Measurements from ENCODE around the gene UBE2R2. TPM values are rescaled to one million over a fixed set of nuclear protein-coding genes. Genes with fewer than 3 reads are reported as not detected.
"Not testable (repeated sequence)": the region's sequence is repeated elsewhere in the genome, so short reads cannot be mapped to it uniquely, and the experiment has no call there.

Gene UBE2R2
- total RNA-seq, 4 donors from 2014 or later: 30.4 to 39.9 (median 36.5) TPM

GRCh38 chr9:33840381-33840780, 23.4 kb downstream of the UBE2R2 start:
- intact Hi-C loops (cut with DNase I; ENCODE audit: low total_unique reads): no loop called here
- no peak overlapping the region for H3K4me3 ChIP-seq (ENCODE audit: low read depth, poor library complexity, severe bottlenecking)
- TF ChIP-seq CTCF (IDR thresholded peaks at IDR 0.05) (no peak), POLR2A (IDR thresholded peaks at IDR 0.05) (no peak)
- DNase-seq (ENCODE audit: low spot score in 2 of 2): no peak
- 27 to 37% methylated on average over 2 of the region's 2 CpGs for WGBS, 2 donors

- DNase-seq (ENCODE audit: low spot score in 2 of 2): peak in 1 of 2 donors; percentile 59
- intact Hi-C loops (cut with DNase I; ENCODE audit: low total_unique reads): no loop called here
- no peak overlapping the region for H3K4me3 ChIP-seq (ENCODE audit: low read depth, poor library complexity, severe bottlenecking)
- TF ChIP-seq CTCF (IDR thresholded peaks at IDR 0.05) (no peak), POLR2A (IDR thresholded peaks at IDR 0.05) (no peak)
- 85 to 88% methylated on average over 5 of the region's 5 CpGs for WGBS, 2 donors
Observed at GRCh38 chr9:33843312-33843961, 26.5 kb downstream of the UBE2R2 start.

GRCh38 chr9:33846231-33846630, 29.3 kb downstream of the UBE2R2 start:
- intact Hi-C loops (cut with DNase I; ENCODE audit: low total_unique reads): no loop called here
- DNase-seq (ENCODE audit: low spot score in 2 of 2): no peak
- TF ChIP-seq CTCF (IDR thresholded peaks at IDR 0.05): no peak
- no peak for TF ChIP-seq POLR2A (IDR thresholded peaks at IDR 0.05)
- WGBS, 2 donors: 80 to 82% methylated on average over 4 of the region's 4 CpGs
- H3K4me3 ChIP-seq (ENCODE audit: low read depth, poor library complexity, severe bottlenecking): no peak overlapping the region

- H3K4me3 ChIP-seq (ENCODE audit: low read depth, poor library complexity, severe bottlenecking); intact Hi-C loops (cut with DNase I; ENCODE audit: low total_unique reads): not testable (repeated sequence)
- WGBS, 2 donors: 82 to 90% methylated on average over 3 of the region's 3 CpGs
- DNase-seq (ENCODE audit: low spot score in 2 of 2): peak in 1 of 2 donors; percentile 72
Observed at GRCh38 chr9:33847894-33848205, 30.9 kb downstream of the UBE2R2 start.

GRCh38 chr9:33850267-33850629, 33.3 kb downstream of the UBE2R2 start:
- TF ChIP-seq CTCF (IDR thresholded peaks at IDR 0.05): no peak
- no peak for TF ChIP-seq POLR2A (IDR thresholded peaks at IDR 0.05)
- 81 to 82% methylated on average over 4 of the region's 4 CpGs for WGBS, 2 donors
- no peak overlapping the region for H3K4me3 ChIP-seq (ENCODE audit: low read depth, poor library complexity, severe bottlenecking)
- DNase-seq (ENCODE audit: low spot score in 2 of 2): no peak
- intact Hi-C loops (cut with DNase I; ENCODE audit: low total_unique reads): loop anchor here (5.0 kb wide), 1 partner anchor 33 kb away; the partner anchor contains the start of gene UBE2R2

- intact Hi-C loops (cut with DNase I; ENCODE audit: low total_unique reads): loop anchor here (5.0 kb wide), 1 partner anchor 33 kb away; the partner anchor contains the start of gene UBE2R2
- TF ChIP-seq CTCF (IDR thresholded peaks at IDR 0.05) (no peak), POLR2A (IDR thresholded peaks at IDR 0.05) (no peak)
- no peak for DNase-seq (ENCODE audit: low spot score in 2 of 2)
- no peak overlapping the region for H3K4me3 ChIP-seq (ENCODE audit: low read depth, poor library complexity, severe bottlenecking)
Observed at GRCh38 chr9:33850677-33851076, 33.7 kb downstream of the UBE2R2 start.
